GM21447 (cell line): Measurements from ENCODE around the gene KDM4B.

Experiments used
- ATAC-seq: cut with Tn5 transposase; IDR thresholded peaks from one replicate; pipeline ENCODE4 v1.9.1; 2021; ENCODE audit not compliant: unreplicated experiment

Gene KDM4B

DNA sequence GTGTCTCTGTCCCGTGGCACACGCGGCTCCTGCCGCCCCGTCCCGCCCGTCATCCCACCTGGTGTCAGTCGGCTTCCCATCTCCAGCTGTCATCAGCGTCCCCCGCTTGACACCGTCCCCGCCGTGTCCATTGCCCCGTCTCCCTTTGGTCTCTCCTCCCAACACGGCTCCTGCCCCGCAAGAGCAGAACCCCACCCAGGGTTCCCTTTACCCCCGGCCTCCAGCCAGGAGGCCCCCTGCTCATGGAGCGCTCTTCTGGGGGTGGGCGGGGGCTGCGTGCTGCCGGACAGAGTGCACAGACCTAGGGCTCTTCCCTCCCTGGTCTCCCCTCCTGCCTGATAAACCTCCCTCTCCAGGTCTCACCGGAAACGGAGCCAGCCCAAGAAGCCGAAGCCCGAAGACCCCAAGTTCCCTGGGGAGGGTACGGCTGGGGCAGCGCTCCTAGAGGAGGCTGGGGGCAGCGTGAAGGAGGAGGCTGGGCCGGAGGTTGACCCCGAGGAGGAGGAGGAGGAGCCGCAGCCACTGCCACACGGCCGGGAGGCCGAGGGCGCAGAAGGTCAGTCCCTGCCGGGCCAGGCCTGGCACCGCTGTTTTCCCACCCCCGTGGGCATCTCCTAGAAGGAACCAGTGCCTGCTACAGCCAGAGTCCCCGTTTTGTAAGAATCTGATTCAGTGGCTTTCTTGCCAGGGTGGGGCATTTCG is 150.5 kb downstream of the KDM4B start:
- ATAC-seq, result no peak

DNA sequence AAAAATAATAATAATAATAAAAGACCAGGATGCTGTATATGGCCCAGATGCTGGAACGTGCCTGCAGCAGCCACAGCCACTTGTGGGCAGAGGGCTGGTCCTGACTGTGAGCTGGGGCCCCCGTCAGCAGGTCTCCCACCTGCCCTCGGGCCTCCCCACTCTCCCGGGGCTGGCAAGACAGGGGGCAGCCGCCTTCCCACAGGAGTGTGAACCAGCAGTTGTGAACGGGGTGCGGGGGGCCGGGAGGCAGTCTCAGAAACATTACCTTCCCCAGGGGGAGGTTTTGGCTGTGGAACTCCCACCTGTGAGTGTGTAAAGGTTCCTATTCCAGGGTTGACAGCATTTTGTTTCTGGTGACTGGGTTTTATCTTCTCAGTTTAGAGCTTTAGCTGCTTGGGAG is 151.4 kb downstream of the KDM4B start:
- ATAC-seq, result no peak

DNA sequence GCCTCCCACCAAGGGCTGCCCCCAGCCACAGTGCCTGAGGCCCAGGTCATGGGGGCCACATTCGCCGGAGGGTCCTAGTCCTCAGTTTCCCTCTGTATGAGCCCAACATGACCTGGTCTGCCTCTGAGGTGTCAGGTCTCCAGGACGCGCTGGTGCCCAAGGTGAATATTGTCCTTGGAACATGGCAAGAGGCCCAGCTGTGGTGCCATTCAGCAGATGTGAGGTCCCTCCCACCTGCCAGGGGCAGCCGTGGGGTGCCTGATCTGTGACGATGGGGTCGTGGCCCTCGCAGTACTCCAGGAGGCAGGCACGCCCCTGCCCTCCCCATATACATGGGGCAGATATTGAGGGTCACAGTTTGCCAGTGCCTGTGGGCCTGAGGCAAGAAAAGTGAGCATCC is 151.9 kb downstream of the KDM4B start:
- ATAC-seq, result no peak

DNA sequence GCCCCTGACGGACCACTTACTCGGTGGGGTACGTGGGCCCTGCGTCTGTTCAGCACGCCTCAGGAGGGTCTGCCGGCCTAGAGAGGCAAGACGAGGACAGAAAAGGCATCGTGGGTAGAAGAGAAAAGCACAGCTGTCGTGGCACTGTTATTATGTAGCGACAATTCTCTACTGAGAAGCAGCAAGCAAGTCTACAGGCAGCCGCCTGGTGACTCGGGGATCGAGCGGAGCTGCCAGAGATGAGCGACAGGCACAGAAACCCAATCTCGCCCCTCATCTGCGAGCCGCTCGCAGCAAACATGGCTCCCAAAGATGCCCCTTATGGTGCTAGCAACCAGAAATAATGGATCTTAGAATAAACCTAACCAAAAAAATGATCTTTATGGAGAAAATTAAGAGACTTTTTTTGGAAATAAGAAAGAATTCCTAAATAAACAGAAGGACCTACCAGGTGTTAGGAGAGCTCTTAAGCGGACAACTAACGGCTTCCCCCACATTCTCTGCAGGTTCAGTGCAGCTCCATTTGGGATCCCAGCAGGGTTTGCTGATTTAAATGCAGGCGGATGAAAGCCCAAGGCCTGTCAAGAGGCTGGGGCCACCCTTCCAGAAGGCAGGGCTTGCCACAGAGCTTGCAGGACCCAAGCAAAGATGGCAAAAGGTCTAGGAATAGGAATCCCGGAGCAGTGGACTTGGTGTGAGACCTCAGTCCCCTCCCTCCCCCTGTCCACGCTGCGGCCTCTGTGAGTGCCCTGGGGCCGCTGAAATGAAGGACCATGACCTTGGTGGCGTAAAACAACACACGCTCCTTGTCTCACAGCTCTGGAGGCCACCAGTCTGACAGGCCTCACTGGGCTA is 152.6 kb downstream of the KDM4B start:
- ATAC-seq, result no peak

DNA sequence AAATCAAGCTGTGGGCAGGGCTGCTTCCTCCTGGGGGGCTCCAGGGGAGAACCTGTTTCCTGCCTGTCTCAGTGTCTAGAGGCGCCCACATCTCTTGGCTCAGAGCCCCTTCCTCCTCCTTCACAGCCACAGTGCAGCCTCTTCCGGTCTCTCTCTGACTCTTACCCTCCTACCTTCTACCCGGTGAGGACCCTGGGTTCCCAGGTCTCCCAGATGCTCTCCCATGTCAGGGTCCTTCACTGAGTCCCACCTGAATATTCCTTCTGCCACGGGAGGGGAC is 153.1 kb downstream of the KDM4B start:
- no peak for ATAC-seq

DNA sequence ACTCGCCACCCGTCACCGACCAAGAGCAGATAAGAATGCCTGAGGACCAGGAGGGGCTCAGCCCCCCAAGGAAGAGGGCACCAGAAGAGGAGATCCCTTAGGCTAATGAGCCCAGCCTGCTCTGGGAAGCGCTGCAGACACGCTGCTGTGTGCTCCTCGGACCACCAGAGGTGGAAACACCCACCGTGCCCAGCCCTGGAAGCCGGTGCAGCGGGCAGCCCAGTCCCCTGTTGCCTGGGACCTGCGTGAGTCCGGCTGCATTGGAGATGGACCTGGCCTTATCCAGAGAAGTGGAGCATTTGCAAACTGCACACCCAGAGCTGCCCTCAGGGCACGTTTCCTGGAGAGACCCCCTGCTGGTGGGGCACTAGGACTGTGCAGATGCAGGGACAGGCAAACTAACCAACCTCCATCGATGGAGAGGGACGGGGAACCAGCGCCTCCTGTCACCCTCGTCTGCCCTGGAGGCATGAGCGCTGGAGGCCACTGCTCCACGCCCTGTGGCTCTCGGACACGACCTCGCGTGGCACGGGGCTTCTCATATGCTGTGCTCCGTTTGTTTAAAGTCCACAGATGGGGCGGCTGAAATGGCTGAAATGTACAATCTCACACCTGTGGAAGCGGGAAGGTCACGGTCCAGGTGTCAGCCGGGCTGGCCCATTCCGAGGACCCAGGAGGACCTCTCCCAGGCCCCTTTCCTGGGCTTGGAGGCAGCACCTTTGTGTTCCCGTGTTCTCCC is 153.9 kb downstream of the KDM4B start:
- ATAC-seq, result no peak

DNA sequence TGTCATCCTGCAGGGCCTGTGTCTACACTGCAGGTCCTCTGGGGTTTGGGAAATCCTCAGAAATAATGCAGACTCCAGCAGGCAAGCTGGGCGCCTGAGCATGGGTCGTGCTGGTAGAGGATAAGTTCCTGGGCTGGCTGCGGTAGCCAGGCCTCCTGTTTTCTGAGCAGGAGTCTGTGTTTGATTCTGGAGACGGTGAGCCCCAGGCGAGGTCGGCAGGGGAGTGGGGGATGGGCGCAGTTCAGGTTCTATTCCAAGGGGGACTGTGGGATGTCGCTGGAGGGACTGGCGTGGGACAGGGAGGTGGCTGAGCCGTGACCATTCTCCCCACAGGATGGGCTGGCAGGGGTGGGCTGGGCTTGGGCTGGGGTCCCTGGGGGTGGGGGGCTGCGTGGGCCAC is 154.7 kb downstream of the KDM4B start:
- ATAC-seq, result no peak

DNA sequence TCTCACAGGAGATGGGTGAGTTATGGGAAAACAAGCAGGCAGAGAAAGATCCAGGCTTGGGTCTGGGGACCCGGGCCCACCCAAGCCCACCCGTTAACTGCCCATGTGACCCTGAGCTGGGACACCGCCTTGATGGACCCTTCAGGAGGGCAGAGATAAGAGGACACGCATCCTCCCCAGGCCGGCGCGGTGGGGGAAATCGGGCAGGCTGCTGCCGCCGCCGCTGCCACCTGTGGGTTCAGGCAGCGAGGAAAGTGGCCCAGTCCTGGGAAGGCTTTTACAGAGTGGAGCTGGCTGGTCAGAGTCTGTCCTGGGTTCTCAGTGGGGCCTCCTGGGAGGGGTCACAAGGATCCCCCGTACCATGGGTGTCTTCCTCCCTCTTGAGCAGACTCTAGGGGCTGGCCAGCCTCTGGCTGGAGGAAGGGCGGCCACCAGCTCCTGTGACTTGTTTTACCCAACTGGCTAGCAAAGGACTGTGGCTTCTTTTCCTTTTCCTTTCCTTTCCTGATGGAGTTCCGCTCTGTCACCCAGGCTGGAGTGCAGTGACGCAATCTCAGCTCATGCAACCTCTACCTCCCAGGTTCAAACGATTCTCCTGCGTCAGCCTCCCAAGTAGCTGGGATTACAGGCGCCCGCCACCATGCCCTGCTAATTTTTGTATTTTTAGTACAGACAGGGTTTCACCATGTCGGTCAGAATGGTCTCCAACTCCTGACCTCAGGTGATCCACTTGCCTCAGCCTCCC is 155.4 kb downstream of the KDM4B start:
- ATAC-seq, result no peak

DNA sequence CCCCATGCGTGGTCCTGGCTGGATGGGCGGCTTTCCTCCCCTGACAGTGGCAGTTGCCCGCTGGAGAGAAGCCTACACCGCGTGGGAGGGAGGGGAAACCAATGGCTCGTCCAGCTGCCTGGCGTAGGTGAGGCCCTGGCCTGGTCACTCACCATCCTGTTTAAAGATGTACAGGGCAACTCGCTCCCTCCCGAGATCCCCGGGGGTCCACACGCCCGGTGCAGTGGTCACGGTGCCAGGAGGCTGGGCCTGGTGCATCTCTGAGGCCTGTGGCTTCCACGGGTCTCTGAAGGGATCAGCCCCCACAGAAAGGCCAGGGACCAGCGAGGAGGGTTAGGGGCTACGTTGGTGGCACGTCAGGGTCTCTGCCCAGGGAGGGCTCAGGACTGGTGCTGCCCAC is 156.5 kb downstream of the KDM4B start:
- no peak for ATAC-seq

DNA sequence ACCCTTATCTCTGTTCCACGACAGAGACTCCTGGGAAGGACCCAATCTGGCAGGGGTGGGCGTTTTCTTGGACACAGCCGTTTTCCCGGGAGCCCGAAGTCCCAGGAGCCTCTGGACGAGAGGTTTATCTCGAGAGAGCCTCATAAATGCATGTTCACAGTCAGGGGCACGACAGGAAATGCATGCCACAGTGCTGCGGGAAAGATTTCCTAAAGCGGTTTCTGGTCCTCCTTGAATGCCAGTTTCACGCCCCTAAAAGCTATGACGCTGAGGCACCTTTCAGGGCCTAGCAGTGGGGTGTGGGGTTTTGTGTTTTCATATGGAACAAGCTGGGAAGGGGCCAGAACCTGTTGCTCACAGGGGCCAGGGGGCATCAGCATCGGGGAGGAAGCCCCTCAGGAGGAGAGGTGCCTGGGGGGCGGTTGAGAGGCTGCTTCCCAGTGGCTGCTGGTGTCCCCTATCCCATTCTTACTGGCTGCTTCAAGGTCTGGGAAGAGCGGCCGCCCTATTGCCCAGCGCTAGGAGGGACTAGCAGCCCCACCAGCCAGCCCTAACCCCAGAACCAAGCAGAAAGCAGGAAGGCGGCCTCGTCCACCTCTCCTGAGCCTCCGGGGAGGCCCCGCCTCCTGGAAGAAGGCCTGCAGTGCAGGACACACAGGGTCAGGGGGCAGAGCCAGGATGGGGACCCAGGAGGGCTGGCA is 157.0 kb downstream of the KDM4B start:
- ATAC-seq, result no peak

DNA sequence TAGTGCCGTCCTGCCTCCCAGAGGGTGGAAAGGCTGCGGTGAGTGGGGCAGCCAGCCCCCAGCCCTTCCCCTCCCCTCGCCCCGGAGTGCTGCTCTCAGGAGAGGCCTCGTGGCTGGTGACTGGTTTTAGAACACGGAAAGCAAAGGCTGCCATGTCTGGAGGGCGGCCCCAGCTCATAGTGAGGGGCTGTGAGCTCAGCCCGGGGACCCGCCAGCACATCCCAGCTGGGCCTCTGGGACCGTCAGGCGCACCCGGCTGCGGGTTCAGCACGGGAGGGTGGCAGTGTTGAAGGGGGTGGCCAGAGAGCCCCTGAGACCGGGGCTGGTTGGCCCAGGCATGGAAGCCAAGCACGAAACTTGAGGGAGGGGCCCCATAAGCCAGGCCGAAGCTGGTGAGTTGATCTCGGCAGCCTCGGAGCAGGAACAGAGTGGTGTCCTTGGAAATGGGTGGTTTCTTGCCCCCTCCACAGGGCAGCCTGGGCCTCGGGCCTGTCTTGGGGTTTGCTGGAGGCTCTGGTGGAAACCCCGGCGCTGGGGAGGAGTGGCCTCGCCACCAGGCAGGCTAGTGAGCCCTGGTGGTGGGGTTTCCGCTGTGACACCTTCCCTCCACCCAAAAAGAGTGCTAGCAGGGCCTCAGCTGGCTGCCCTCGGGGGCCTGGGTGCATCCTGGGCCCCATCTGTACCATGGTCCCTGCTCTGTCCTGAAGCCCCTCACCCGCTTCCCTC is 157.7 kb downstream of the KDM4B start:
- no peak for ATAC-seq

DNA sequence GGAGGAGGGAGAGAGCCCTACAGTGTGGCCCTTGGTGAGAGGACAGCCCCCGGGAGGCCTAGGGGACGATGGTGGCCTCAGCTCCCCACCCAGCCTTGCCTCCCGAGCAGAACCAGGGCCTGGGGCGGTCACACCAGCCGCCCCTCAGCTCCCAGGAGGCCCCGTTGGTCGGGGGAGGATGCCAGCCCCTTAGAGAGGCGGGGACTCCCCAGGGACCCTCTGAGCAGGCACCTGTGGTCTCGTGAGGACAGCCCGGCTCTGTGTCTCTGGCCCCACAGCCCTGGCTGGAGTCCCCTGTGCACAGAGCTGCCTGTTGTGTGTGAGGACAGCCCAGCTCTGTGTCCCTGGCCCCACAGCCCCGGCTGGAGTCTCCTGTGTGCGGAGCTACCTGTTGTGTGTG is 158.8 kb downstream of the KDM4B start:
- no peak for ATAC-seq

DNA sequence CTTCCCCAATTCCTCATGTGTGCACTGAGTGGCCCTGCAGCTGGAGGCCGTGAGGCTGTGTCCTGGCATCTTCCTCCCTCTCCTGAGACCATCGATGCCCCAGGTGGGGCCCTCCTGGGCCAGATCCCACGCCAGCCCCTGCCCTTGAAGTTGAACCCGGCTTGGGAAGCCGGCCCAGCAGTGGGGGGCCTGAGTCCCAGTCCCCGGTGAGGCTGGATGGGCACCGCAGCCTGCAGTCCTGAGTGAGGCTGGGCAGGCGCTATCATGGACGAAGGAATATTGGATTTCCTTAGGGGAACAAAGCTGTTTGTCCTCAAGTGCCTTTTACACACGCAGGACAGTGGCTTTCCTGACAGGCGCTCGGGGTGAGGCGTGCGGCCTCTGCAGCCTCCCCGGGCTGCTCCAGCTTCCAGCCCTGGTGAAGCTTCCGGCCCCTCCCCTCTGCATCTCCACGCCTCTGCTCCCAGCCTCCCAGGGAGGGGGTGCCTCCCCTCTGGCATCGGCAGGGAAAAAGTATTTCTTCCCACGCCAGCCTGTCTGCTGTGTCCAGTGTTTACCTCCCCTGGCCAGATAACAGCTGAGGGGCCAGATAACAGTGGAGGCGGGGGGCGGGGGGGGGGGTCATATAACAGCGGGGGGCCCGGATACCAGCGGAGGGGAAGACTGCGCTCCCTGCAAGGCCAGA is 159.5 kb downstream of the KDM4B start:
- ATAC-seq, result no peak

DNA sequence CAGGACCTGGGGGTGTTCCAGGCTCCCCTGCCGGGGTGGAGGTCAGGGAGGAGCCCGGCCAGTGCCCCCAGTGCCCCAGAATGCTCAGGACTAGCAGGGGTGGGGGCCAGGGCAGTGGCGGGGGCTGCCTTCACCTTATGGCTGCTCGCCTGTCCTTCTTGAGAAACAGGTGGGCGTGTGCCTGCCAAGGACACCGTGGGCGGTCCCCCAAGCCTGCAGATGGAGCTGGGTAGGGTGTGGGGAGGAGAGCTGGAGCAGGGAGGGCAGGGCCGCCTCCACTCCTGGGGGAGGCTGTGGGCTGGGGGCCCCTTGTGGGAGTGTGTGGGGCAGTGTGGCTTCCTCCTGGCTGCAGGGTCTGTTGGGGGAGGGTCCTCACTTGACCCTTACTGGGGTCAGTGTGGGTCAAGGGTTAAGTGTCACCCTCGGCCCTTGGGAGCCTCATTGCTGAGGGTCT is 160.1 kb downstream of the KDM4B start:
- no peak for ATAC-seq

DNA sequence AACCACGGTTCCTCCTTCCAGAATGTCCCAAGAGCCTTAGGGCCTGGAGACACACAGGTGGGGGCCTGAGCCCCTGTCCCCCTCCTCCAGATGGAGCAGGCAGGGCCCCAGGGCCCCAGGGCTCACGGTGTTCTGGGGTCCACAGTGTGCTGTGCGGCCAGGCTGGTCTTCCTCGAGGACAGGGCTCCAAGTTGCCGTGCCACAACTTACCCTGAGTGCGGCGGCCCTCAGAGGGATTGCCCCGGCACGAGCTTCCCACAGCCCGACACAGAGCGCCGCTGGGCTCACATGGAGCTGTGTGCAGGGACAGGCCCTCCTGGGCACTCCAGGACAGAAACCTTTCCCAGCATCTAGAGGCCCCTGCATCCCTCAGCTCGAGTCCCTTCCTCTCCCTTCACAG is 160.8 kb downstream of the KDM4B start:
- ATAC-seq, result no peak

DNA sequence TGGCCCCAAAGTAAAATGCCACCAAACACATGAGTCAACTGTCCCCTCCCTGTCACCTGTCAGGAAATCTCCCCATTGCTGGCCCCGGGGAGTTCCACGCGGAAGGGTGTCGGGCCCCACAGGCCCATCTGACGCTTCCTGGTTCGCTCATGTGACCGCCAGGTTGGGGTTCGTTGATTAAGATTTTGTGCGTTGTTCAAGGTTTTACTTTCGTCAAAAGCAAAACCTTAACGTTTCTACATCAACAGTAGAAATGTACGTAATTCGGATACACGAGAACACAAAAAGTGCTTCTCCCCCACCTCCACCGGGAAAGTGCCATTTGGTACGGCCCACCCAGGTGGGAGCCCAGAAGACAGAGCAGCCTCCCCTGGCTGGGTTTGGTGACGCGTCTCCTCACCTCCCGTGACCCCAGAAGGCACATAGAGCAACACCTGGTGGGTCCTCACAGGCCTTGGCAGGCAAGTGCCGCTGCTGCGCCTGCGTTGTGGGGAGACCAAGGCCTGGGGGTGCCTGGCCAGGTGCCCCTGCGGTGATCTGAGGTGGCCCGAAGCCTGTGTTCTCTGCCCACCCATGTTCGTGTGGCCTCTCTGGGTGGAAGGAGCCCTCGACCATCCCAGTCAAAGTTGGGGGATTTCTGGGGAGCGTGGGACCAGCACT is 161.6 kb downstream of the KDM4B start:
- ATAC-seq, result peak; percentile 43

DNA sequence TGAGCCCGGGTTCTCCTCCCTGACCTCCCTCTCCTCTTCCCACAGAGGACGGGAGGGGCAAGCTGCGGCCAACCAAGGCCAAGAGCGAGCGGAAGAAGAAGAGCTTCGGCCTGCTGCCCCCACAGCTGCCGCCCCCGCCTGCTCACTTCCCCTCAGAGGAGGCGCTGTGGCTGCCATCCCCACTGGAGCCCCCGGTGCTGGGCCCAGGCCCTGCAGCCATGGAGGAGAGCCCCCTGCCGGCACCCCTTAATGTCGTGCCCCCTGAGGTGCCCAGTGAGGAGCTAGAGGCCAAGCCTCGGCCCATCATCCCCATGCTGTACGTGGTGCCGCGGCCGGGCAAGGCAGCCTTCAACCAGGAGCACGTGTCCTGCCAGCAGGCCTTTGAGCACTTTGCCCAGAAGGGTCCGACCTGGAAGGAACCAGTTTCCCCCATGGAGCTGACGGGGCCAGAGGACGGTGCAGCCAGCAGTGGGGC is 162.2 kb downstream of the KDM4B start:
- ATAC-seq, result peak; percentile 40

DNA sequence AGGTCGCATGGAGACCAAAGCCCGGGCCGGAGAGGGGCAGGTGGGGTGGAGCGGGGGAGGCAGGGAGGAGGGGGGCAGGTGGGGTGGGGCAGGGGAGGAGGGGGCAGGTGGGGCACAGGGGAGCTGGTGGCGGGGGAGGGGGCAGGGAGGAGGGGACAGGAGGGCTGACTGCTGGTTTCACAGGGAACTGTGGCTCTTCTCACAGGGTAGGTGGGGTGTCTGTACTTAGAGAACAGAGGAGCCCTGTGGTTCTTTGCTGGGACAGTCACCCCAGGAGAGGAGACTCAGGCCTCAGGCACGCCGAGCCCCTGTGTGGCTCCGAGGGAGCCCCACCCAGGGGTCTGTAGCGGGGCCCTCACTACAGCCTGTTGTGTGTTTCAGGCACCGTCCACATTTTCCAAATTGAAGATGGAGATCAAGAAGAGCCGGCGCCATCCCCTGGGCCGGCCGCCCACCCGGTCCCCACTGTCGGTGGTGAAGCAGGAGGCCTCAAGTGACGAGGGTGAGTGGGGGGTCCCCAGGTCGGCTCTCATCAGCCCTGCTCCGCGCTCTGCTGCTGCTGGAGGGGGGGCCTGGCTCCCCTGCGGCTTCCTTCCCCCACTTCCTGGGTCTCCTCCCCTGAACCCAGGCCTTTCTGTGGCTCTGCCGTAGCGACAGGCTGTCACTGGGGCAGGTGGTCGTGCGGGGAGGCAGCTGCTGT is 162.7 kb downstream of the KDM4B start:
- no peak for ATAC-seq
